ENCODE results near the gene IER5L.
A peak's percentile ranks its signal among the peaks of the same experiment; 100 is the strongest.

IER5L gene

DNA sequence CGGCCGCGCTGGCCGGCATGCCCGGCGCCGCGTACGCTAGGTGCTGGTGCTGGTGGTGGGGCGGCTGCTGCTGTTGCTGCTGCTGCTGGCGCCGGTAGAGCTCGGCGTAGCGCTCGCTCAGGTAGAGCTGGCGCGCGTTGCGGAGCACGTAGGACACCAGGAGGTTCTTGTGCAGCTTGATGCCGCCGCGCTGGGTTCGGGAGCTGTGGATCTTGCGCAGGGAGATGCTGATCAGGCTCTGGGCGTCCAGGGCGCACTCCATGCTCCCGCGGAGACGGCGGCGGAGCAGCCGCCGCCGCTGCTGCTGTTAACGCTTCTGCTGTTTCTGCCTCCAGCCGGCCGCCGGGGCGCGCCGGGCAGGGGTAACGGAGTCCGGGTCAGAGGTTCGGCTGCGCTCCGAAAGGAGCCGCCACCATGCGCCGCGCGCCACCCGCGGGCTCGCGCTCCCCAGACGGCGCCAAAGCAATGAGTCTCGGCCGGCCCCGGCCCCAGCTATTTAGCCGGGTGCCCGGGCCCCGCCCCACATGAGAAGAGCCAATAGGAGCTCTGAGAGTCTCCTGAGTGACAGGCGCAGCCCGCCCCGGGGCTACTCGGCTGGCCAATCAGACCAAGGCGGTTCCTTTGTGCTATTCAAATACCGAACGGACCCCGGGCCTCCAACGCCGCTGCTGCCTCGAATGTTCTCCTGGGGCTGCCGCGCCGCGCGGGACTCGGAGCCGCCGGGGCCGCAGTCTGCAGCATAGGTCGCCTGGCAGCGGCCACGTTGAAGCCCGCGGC is at the start of gene IER5L:
Gene IER5L, minus strand, starts transcription at position 471 of the 777 bp plus-strand sequence. Its CDS starts 209 bp downstream, at position 262.
- peak; percentile 97 to 98 (median 98) for DNase-seq

DNA sequence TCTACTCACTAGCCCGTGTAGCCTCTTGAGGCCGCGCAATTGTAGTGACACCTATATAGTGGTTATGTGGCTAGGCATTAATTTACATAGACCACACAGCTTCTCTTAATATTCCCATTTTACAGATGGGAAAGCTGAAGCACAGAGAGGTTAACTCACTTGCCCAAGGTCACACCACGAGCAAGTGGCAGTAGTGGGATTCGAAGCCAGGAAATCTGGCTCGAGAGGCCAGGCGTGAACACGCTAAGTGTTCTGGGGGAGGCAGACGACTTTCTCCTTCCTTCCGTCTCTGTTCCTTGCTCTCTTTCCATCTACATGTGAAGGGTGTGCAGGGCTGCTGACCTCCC is 49.8 kb upstream of the IER5L start:
- DNase-seq = no peak

DNA sequence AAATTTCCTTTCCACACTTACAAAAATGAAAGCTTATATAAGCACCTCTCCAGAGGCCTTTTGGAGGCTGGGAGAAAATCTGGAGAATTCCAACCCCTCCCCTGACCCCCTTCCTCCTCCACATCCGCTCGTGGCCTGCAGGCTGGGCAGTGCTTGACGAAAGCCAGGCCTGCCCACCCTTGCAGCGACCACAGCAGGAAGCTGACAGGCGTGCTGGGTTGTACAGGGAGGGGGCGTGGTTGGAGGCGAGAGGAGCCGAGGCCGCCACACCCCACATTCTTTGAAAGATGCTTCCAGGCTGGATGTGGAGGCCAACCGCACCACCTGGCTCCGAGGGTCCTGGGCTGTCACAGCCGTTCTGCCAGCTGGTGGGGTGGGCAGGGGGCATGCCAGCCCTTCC is 47.8 kb upstream of the IER5L start:
- peak; percentile 79 to 86 (median 81) for DNase-seq

DNA sequence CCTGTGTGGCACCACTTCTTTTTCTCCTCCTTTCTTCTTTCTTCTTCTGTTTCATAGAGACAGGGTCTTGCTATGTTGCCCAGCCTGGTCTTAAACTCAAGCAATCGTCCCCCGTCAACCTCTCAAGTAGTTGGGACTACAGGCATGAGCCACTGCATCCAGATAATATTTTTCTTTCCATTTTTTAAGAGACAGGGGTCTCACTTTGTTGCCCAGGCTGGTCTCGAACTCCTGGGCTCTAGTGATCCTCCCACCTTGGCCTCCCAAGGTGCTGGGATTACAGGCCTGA is 47.4 kb upstream of the IER5L start:
- no peak for DNase-seq

DNA sequence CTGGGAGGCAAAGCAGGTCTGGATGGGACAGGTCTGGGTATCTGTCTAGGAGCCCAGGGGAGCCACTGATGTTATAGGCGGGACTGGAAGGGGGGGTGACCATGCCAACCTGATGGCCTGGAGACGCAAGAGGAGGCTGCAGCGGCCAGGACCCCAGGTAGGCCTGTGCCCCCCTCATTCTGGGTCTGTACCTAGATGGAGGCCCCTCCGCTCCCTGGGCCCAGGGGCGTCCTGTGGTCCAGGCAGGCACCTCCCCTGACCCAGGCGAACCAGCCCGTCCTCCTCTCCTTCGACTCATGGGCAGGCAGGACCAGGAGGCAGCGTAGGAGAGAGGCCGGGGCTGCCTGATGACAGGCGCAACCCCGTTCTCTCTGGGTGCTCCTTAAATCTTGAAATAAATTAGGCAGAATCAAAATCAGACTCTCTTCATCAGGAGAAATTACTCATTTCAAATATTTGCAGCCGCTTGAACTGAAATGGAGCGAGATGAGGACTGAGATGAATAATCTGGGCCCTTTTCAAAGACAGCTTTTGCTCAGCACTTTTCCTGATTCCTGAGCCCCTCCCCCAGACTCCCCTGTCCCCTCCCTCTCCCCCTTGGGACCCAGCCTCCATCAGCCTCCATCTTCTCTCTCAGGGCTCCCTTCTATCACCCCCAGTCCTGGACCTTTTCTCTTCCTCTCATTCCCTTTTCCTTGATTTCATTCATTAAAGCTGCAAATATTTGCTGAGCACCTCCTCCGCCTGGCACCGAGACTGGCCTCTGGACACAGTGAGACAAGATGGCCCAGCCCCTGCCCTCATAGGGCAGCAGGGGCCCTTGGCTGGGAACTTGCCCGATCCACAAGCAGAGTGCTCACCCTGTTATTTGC is 46.8 kb upstream of the IER5L start:
- no peak for DNase-seq

DNA sequence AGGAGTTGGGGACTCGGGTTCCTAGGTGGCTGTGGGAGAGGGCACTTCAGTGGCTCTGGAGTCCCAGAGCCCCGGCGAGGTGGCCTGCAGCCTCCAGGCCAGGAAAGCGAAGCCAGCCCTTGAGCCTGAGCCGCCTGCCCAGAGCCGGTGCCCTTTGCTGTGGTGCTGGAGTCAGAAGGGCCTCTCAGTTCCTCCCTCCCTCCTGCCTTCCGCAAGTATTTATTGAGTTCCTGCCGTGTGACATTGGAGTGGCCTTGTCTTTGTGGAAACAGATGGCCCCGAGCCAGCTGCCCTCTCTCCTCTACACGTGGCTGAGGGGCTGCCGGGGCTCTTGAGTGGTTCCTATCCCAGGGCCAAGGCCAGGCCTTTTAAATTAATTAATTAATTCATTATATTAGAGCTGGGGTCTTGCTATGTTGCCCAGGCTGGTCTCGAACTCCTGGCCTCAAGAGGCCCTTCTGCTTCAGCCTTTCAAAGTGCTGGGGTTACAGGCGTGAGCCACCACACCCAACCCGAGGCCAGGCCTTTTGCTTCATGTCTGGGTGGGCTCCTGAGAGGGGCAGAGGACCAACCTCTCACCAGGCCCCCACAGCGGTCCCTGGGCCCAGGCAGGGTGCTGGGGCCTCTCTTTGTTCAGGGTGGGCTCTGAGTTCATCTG is 45.6 kb upstream of the IER5L start:
- no peak for DNase-seq

DNA sequence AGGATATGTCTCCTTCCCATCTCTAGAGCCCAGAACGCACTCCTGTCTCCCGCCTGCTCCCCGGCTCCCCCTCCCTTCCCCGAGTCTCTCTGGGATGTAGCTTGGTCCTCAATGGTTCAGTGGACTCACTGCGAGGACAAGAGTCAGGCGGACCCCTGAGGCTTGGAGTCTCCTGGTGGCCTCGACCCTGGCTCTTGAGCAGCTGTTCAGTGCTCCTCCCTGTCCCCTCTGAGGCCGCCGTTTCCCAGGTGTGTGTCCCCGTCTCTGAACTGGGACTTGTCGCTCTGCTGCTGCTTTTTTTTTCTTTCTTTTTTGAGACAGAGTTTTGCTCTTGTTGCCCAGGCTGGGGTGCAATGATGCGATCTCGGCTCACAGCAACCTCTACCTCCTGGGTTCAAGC is 44.8 kb upstream of the IER5L start:
- DNase-seq = no peak

DNA sequence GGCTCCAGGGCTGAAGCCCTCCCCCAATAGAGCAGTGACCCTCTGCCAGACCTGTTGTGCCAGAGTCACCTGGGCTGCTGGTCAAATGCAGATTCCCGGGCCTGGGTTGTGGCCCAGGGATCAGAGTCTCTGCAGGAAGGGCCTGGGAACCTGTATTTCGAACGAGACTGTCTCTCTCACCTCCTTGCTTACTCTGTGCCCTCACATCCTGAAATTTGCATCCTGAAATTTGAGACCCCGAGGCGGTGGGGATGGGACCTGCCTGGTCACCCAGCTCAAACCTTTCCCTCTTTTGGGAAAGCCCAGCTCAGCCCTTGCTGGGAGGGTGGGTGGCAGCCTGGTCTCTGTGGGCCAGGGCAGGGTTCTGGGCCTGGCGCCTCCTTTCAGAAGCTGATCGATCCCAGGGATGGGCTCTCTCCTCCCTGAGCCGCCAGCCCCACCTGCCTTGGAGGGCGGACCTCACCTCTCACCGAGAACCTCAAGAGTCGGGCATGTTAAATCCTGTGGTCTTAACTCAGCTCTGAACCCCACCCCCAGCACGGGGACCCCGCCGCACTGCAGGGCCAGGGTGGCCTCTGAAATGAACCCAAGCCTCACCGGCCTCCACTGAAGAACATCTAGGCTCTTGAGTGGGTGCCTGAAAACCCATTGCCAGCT is 44.0 kb upstream of the IER5L start:
- no peak for DNase-seq

DNA sequence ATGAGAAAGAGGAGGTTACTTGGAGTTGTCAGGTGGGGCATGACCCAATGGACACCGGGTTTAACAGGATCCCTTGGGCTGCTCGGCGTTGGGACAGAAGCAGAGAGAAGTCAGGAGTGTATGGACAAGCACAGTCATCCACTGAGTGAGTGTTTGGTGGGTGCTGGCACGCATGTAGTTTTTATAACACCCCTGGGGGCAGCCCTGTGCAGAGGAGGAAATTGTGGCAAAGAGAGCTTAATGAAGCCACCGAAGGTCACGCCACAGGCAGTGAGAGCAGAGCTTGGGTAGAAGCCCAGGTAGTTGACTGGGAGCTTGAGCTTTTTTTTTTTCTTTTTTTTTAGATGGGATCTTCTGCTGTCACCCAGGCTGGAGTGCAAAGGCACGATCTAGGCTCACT is 43.2 kb upstream of the IER5L start:
- no peak for DNase-seq

DNA sequence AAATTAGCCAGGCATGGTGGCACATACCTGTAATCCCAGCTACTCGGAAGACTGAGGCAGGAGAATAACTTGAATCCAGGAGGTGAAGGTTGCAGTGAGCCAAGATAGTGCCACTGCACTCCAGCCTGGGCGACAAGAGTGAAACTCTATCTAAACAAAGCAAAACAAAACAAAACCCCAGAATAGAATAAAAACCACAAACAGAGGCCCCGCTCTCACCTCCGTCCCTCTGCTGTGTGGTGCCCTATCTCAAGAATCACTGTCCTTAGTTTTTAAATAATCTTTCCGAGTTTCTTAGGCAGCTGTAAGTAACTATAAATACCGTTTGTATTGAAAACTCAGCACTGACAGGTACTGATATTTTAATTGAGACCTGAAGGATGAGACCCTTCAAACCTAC is 42.7 kb upstream of the IER5L start:
- DNase-seq = no peak

DNA sequence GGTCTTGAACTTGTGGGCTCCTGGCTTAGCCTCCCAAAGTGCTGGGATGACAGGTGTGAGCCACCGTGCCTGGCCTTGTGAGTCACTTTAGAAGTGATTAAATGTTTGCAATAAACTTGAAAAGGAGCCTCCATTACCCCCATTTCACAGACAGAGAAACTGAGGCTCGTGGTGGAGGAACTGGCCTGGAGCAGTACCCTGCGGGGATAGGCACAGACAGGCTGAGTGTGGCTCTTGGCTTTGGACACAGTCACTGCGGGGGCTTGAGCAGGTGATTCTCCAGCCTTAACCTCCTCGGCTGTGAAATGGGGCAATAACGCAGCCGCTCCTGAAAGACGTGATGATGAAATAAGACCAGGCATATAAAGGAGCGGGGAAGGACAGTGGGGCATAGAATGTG is 40.9 kb upstream of the IER5L start:
- no peak for DNase-seq

DNA sequence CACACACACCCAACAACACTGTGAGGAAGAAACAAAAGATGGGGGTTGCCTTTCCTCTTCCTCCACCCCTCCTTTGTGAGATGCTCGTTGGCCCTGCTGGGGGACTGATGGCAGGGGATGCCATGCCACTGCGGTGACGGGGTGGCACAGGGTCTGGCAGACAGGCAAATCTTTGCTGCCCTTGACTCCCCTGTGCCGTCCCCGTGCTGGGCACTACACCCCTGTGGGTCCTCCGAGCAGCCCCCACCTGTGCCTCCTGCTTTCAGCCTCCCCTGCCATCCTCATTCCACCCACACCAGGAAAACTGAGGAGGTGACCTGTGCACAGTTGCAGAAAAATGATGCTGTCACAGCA is 40.2 kb upstream of the IER5L start:
- no peak for DNase-seq

DNA sequence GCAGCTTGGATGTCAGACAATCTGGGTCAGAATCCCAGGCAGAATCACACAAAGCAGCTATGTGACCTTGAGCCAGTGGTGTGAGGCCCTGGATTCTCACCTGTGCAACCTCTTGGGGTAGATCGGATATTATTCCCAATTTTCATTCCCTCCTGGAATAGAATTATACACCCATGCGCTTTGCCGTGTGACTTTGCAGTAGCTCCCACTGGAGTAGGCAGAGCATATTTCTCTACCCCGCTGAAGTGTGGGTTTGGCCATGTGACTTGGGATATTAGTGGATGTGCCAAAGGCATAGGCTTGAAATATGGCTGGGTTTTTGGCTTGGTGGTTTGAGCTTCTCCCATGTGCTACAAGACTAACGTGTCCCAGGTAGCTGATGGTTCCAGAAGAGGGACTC is 35.5 kb upstream of the IER5L start:
- DNase-seq = no peak

DNA sequence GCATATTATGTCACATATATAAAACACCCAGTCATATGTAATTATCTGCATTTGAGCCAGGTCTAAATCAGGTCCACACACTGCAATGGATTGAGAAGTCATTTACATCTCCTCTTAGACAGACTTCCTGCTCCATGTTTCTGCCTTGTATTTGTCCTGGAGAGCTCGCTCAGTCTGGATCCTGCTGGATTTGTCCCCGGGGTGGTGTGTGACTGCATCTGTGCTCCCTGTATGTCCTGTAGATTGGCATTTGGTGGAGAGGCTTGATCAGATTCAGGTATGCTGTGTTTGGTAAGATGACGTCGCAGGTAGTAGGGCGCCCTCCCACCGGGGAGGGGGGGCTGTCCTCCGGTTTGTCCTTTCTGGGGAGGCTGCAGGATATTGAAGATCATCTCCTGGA is 33.6 kb upstream of the IER5L start:
- DNase-seq = no peak

DNA sequence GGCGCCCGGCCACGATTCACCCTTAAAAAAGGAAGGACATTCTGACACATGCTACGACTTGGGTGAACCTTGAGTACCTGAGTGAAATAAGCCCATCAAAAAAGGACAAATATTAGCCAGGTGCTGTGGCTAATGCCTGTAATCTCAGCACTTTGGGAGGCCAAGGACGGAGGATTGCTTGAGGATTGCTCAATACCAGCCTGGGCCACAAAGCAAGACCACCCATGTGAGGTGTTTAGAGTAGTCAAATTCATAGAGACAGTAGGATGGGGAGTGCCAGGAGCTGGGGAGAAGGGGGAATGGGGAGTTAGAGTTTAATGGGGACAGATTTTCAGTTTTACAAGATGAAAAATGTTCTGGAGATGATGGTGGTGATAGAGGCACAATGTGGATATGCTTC is 32.1 kb upstream of the IER5L start:
- no peak for DNase-seq

DNA sequence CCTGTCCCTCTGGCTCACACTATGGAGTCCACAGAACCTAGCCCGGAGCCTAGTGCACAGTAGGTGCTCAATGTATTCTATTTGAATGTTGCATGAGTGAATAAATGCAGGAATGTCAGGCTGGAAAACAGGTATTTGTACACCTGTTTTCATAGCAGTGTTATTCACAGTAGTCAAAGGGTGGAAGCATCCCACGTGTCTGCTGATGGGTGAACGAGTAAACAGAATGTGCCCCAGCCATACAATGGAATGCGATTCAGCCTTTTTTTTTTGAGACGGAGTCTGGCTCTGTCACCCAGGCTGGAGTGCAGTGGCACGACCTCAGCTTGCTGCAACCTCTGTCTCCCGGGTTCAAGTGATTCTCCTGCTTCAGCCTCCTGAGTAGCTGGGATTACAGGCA is 31.5 kb upstream of the IER5L start:
- no peak for DNase-seq

DNA sequence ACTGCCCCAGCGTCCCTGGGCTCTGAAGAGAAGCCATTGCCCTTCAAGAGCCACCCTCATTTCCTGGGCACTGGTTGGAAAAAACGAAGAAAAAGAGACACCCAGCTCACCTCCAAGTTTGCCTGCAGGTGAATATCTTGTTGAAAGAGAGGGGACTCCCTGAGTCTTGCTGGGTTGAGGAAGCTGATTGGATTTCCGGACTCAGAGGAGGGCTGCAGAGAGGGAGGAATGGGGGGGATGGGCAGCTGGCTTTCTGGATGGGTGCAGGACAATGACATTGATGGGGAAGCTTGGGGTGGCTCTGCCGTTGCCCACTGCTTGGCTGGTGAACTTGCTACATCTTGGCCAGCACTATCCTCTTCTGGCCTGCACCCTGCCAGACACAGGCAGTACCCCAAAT is 31.0 kb upstream of the IER5L start:
- no peak for DNase-seq

DNA sequence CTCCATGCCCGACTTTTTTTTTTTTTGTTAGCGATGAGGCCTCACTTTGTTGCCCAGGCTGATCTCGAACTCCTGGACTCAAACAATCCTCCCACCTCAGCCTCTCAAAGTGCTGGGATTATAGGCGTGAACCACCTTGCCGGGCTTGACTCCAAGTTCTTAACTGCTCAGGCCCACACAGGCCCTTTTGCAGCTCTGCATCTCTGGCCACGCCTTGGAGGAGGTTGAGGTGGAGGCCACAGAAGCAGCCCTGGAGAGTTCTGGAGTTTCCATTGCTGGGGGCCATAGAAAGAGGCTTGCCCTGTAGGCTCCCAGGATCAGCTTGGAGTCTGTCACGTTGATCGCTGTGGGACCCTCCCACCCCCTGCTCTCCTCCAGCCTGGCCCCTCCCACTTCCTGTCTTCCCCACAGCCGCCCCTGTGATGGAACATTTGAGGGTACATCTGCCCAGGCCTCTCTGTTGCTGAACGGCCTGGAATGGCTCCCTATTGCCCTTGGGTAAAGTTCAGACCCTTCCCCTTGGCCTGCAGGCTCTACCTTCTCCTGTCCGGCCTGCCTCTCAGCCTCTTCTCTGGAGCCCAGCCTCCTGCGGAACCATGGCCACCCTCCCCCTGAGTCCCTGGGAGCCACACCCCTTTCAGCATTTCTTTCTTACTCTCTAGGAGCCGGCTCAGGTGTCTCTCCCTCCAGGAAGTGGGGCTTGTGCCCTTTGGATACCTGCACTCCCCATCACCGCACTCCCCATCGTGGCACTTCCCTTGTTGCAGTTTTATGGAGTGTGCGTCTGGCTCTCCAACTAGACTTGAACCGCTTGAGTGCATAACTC is 30.4 kb upstream of the IER5L start:
- no peak for DNase-seq

DNA sequence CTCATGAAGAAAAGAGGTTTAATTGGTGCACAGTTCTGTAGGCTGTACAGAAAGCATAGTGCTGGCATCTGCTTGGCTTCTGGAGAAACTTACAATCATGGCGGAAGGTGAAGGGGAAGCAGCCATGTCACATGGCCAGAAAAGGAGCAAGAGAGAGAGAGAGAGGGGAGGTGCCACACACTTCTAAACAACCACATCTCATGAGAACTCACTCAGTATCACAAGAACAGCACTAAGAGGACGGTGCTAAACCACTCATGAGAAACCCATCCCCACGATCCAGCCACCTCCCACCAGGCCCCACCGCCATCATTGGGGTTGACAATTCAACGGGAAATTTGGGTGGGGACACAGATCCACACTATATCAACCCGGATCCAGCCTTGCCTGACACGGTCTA is 28.8 kb upstream of the IER5L start:
- no peak for DNase-seq

DNA sequence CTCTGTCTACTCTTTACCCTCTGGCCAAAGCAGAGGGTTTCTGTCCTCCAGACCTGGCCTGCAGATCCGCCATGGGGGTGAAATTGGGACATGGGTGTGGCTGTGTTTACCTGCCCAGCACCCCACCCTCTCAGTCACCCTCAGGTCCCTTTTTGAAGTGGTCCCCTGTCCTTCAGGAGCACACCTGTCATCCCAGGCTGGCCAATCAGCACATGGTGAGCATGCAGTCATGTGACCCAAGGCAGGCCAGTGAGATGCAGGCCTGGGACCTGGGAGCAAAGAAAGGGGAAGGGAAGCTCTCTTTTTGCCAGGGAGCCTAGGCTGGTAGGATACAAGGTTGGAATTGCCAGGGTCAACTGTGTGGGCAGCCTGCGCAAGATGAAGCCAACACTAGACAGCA is 28.3 kb upstream of the IER5L start:
- DNase-seq = no peak

DNA sequence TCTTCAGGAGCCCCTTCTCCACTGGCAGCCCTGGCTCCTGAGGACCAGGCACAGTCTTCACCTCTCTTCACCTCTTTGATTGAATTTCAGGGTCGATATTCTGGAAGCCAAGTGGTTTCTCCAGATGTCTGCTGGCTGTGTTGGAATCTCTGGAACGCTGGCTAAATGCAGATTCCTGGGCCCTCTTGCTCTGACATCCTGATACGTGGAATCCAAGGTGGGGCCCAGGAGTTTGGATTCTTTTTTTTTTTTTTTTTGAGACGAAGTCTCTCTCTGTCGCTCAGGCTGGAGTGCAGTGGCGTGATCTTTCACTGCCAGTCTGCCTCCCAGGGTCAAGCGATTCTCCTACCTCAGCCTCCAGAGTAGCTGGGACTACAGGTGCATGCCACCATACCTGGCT is 26.8 kb upstream of the IER5L start:
- no peak for DNase-seq

DNA sequence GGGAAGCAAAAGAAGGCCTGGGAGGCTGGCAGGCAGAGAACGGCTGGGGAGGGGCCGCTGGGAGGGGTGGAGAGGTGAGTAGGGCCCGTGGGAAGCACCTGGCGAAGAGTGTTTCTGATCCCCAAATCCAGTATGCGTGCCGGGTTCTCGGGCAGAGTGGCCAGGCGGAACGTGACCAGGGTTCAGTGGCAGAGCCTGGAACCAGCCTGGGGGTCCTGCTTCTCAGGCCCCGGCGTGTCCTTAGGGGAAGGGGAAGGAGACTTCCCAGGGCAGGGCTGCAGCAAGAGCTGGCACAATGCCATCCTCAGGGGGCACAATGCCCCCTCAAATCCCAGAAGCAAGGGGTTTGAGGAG is 25.5 kb upstream of the IER5L start:
- DNase-seq = no peak

Measured in suppressor macrophage treated with lipopolysaccharide for 1 hour (primary cell).